ENCODE measurements around the gene RBL2.
"Not testable (repeated sequence)": the region's sequence is repeated elsewhere in the genome, so short reads cannot be mapped to it uniquely, and the experiment has no call there.

RBL2 gene

GRCh38 chr16:53507464-53508179, 73.4 kb downstream of the RBL2 start:
- TF ChIP-seq, protein P1, sequence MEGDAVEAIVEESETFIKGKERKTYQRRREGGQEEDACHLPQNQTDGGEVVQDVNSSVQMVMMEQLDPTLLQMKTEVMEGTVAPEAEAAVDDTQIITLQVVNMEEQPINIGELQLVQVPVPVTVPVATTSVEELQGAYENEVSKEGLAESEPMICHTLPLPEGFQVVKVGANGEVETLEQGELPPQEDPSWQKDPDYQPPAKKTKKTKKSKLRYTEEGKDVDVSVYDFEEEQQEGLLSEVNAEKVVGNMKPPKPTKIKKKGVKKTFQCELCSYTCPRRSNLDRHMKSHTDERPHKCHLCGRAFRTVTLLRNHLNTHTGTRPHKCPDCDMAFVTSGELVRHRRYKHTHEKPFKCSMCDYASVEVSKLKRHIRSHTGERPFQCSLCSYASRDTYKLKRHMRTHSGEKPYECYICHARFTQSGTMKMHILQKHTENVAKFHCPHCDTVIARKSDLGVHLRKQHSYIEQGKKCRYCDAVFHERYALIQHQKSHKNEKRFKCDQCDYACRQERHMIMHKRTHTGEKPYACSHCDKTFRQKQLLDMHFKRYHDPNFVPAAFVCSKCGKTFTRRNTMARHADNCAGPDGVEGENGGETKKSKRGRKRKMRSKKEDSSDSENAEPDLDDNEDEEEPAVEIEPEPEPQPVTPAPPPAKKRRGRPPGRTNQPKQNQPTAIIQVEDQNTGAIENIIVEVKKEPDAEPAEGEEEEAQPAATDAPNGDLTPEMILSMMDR (IDR thresholded peaks at IDR 0.05): no peak
- Histone ChIP-seq H3K9me3 (no peaks in the 10 kb centered on the region), H3K27me3 (peaks cover 4% of the 10 kb centered on the region), H3K4me1 (ENCODE audit: control insufficient read depth in 1 of 2, insufficient read depth in 1 of 2, low read depth in 1 of 2, low read length in 1 of 2) (peaks cover 33 to 44% of the 10 kb centered on the region in 2 experiments), H3K27ac (no peak overlapping the region), H3K36me3 (no peaks in the 10 kb centered on the region), H3K4me3 (ENCODE audit: low read depth in 1 of 2, low read length in 1 of 2) (no peak overlapping the region)

DNA sequence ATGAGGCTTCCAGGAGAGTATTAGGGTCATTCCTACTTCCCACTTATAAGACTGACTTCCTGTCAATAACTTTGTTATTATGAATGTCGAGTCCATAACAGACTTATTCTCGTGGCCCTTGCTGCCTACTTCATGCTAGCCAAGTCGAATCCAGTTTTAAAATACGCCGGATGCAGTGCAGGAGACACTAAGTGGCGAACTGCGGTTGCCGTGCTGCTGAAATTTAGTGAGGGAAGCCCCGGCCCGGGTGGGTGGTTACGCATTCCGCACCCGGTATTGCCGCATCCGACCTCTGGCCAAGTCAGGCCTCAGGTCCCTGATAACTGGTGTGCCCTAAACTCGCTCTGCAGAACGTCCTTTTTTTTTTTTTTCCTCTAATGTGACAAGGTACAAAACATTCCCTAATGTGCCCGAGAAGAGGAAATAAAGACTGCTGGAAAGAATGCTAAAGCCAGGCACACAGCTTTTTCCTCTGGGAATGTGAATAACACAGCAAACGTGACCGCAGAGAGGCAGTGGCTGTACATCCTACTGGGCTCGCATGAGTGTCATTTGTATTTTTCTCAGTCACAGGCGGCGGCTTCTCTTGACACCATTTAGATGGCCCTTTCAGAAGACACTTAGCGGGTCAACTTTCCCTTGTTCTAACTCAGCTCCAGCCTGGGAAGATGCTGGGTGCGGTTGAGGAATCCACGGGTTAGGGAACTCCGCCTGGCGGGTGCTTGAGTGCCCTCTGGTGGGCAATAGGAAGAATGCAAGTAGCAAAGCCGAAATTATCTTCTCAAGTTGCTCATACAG, 75.8 kb downstream of the RBL2 start:
- H3K9me3 ChIP-seq: no peaks in the 10 kb centered on the region
- H3K4me3 ChIP-seq (ENCODE audit: low read depth in 1 of 2, low read length in 1 of 2): peak overlapping the region in 1 of 2 experiments; percentile 23
- H3K27me3 ChIP-seq: peaks cover 4% of the 10 kb centered on the region
- no peaks in the 10 kb centered on the region for H3K36me3 ChIP-seq
- TF ChIP-seq, protein P1 (IDR thresholded peaks at IDR 0.05): peak; percentile 93
- H3K27ac ChIP-seq: peak overlapping the region; percentile 67
- peaks cover 22 to 28% of the 10 kb centered on the region in 2 experiments for H3K4me1 ChIP-seq (ENCODE audit: control insufficient read depth in 1 of 2, insufficient read depth in 1 of 2, low read depth in 1 of 2, low read length in 1 of 2)

DNA sequence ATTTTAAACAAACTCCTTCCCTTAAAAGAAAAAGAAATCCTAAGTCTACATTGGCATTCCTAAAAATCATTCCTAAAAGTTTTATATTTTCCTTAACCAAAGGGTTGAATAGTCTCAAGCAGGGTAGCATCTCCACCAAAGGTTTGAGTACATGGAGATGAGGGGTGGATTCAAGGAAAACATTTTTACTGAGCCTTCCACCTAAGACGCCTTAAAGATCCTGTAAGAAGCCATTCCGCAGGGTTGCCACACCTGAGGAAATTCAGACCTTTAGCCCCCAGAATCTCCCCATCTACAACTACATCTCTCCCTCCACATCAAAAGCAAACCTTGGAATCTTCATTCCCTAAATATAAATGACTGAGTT, 76.4 kb downstream of the RBL2 start:
- no peak overlapping the region for H3K4me3 ChIP-seq (ENCODE audit: low read depth in 1 of 2, low read length in 1 of 2)
- H3K9me3 ChIP-seq: no peaks in the 10 kb centered on the region
- H3K27ac ChIP-seq: peak overlapping the region; percentile 67
- H3K36me3 ChIP-seq: no peaks in the 10 kb centered on the region
- TF ChIP-seq, protein P1 (IDR thresholded peaks at IDR 0.05): peak; percentile 5
- peaks cover 22 to 34% of the 10 kb centered on the region in 2 experiments for H3K4me1 ChIP-seq (ENCODE audit: control insufficient read depth in 1 of 2, insufficient read depth in 1 of 2, low read depth in 1 of 2, low read length in 1 of 2)
- peaks cover 4% of the 10 kb centered on the region for H3K27me3 ChIP-seq

DNA sequence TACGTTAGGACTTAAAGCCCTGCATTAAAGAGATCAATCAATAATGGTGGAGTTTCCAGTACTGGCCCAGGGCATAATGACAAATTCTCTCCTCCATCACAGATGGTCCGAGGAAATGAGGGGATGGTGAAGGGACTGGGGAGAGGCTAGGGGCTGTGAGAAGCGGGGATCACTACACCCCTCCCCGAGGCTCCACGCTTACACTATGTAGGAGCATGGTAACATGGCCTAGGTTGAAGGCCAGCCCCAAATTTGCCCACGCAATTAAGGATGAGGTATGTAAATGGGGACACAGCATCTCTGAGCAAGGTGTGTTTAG, 76.8 kb downstream of the RBL2 start:
- H3K4me3 ChIP-seq (ENCODE audit: low read depth in 1 of 2, low read length in 1 of 2): no peak overlapping the region
- H3K27me3 ChIP-seq: peaks cover 4% of the 10 kb centered on the region
- H3K4me1 ChIP-seq (ENCODE audit: control insufficient read depth in 1 of 2, insufficient read depth in 1 of 2, low read depth in 1 of 2, low read length in 1 of 2): peaks cover 25 to 38% of the 10 kb centered on the region in 2 experiments
- H3K27ac ChIP-seq: no peak overlapping the region
- no peaks in the 10 kb centered on the region for H3K9me3 ChIP-seq
- H3K36me3 ChIP-seq: no peaks in the 10 kb centered on the region
- TF ChIP-seq, protein P1 (IDR thresholded peaks at IDR 0.05): no peak

DNA sequence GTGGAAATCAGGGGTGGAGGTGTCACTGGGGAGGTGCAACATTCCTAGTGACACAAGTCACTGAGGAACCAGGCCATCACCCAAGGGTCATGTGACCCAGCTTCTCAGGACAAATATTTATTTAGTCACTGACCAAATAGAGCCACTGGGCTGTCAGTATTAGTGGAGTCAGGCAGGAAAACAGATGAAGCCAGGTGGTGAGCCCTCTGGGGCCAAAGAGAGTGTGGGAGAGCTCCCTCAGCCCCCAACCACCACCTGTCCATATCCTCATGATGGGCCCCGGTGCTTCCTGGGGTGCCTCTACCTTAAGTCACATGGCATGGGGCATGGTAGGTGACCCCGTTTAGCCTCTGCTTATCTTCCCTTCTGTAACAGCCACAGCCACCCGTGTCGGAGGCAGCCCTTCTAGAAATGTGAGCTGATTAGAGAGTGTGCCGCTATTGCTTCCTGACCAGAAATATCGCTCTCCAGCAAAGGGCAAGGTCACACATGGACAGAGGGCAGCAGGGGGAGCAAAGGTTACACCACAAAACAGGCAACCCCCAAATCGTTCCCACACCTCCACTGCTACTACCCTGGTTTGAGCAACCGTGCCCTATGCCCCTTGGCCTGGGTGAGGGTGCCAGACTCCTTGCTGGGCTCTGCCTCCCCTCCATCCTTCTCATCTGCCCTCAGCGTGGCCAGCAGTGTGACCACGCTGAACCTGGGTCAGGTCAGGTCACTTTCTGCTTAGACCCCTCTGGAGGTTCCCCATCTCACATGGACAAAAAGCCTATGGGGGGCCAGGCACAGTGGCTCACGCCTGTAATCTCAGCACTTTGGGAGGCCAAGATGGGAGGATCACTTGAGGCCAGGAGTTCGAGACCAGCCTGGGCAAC, 77.4 kb downstream of the RBL2 start:
- no peaks in the 10 kb centered on the region for H3K9me3 ChIP-seq
- peaks cover 31 to 44% of the 10 kb centered on the region in 2 experiments for H3K4me1 ChIP-seq (ENCODE audit: control insufficient read depth in 1 of 2, insufficient read depth in 1 of 2, low read depth in 1 of 2, low read length in 1 of 2)
- no peaks in the 10 kb centered on the region for H3K27me3 ChIP-seq
- H3K27ac ChIP-seq: no peak overlapping the region
- no peak overlapping the region for H3K4me3 ChIP-seq (ENCODE audit: low read depth in 1 of 2, low read length in 1 of 2)
- H3K36me3 ChIP-seq: no peaks in the 10 kb centered on the region
- TF ChIP-seq, protein P1 (IDR thresholded peaks at IDR 0.05): no peak

DNA sequence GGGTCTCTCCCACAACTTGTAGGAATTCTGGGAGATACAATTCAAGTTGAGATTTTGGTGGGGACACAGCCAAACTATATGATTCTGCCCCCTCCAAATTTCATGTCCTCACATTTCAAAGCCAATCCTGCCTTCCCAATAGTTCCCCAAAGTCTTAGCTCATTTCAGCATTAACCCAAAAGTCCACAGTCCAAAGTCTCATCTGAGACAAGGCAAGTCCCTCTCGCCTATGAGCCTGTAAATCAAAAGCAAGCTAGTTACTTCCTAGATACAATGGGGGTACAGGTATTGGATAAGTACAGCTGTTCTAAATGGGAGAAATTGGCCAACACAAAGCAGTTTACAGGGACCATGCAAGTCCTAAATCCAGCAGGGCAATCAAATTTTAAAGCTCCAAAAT, 78.5 kb downstream of the RBL2 start:
- H3K27me3 ChIP-seq; H3K9me3 ChIP-seq; H3K27ac ChIP-seq; H3K36me3 ChIP-seq; H3K4me3 ChIP-seq (ENCODE audit: low read depth in 1 of 2, low read length in 1 of 2): not testable (repeated sequence)
- peaks cover 42 to 55% of the 10 kb centered on the region in 2 experiments for H3K4me1 ChIP-seq (ENCODE audit: control insufficient read depth in 1 of 2, insufficient read depth in 1 of 2, low read depth in 1 of 2, low read length in 1 of 2)
